Muscle layer of colon (tissue), 2 donors: ENCODE data around the gene SNRPA1.

ENCODE experiments used
- H3K27ac ChIP-seq: one replicate; pipeline ENCODE4 v1.7.0; 2013; ENCODE audit warnings: low read depth, mild to moderate bottlenecking, low read length, moderate library complexity
- H3K27me3 ChIP-seq, 2 donors: one replicate each; pipeline ENCODE4 v1.7.0; 2013; ENCODE audit warnings: low read length in 2 of 2, mild to moderate bottlenecking in 2 of 2; ENCODE audit not compliant: insufficient read depth in 2 of 2, control insufficient read depth in 1 of 2
- H3K36me3 ChIP-seq: one replicate; pipeline ENCODE4 v1.7.0; 2013; ENCODE audit warnings: mild to moderate bottlenecking, low read length; ENCODE audit not compliant: insufficient read depth
- H3K4me1 ChIP-seq: one replicate; pipeline ENCODE4 v1.7.0; 2013; ENCODE audit warnings: mild to moderate bottlenecking, low read length; ENCODE audit not compliant: insufficient read depth
- H3K4me3 ChIP-seq, 2 donors: one replicate each; pipeline ENCODE4 v1.7.0; 2013; ENCODE audit warnings: low read length in 2 of 2, low read depth in 1 of 2, mild to moderate bottlenecking in 1 of 2, moderate library complexity in 1 of 2
- H3K9ac ChIP-seq: one replicate; pipeline ENCODE4 v1.7.0; 2013; ENCODE audit warnings: low read length
- H3K9me3 ChIP-seq: one replicate; pipeline ENCODE4 v1.7.0; 2013; ENCODE audit warnings: mild to moderate bottlenecking, low read length
- donor health status: abdominal sarcoma.
- donor health status: Adenocarcinoma of cecum.

Gene SNRPA1

DNA sequence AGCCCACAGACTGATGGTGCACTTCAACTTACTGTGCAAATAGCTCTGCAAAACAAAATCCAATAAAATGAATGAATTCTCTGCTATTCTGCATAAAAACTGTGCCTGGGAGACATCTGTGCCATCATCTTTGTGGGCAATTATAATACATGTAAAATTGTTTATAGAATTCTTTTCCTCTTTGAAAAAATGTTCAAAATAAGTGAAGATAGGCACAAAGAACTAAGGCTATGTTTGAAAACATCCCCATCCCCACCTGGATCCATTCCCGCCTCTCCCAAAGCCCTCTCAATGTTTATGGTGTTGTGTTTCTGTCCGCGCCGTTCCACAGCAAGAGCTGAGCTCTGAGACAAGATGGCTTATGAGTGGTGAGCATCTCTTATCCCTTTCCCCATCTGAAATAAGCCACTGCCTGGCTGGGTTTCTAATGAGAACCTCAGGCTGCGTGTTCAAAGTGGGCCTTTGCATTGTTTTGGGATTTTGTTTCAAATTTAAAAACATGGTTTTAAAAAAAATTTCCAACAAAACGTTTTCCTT is 22.4 kb upstream of the SNRPA1 start:
- no peaks in the 10 kb centered on the region for H3K4me1 ChIP-seq

DNA sequence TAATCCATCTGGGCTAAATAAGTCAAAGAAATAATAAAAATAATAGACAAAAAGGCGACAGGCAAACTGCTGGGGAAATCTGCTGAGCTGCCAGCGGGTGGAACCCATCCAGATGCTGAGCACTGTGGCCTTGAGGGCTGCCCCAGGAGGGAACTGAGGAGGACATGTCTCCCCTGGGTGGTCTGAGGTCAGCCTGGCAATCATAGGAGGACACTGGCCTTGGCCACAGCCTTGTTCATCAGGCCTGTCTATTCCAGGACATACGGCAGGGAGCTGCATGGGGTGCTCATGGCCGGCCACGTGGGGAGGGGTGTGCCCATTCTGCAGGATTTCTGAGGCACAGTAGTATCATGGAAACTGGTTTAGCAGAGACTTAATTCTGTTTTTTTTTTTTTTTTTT is 21.5 kb upstream of the SNRPA1 start:
- Histone ChIP-seq H3K27me3 (peaks cover 0 to 11% of the 10 kb centered on the region in 2 donors), H3K36me3 (no peaks in the 10 kb centered on the region), H3K9ac (no peak overlapping the region), H3K4me3 (no peak overlapping the region), H3K27ac (no peak overlapping the region), H3K4me1 (no peaks in the 10 kb centered on the region), H3K9me3 (no peaks in the 10 kb centered on the region)

More for the DNA sequence above, 22.4 kb upstream of the SNRPA1 start:
- no peaks in the 10 kb centered on the region for H3K9me3 ChIP-seq
- no peak overlapping the region for H3K4me3 ChIP-seq
- H3K36me3 ChIP-seq = no peaks in the 10 kb centered on the region
- peaks cover 0 to 11% of the 10 kb centered on the region in 2 donors for H3K27me3 ChIP-seq
- H3K9ac ChIP-seq = no peak overlapping the region
- H3K27ac ChIP-seq = no peak overlapping the region

DNA sequence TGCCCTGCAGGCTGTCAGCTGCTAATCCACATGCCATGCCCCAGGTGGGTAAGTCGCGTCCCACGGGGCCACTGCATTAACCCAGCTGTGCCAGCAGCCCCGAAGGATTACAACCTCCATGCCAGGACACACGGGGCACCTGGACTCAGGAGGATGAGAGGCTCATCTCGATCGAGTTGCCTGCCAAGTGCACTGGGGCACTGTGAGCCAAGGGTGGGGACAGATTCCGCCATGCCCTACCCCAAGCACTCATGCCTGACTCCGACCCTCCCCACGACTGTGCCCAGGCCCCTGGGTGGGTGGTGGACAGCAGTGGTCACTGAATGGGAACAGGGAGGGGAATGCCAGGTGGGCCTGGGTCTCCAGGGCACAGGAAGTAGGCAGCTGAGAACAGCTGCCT is 20.7 kb upstream of the SNRPA1 start:
- Histone ChIP-seq H3K27me3 (peaks cover 0 to 6% of the 10 kb centered on the region in 2 donors), H3K9ac (no peak overlapping the region), H3K4me1 (no peaks in the 10 kb centered on the region), H3K4me3 (no peak overlapping the region), H3K36me3 (no peaks in the 10 kb centered on the region), H3K9me3 (no peaks in the 10 kb centered on the region), H3K27ac (no peak overlapping the region)

DNA sequence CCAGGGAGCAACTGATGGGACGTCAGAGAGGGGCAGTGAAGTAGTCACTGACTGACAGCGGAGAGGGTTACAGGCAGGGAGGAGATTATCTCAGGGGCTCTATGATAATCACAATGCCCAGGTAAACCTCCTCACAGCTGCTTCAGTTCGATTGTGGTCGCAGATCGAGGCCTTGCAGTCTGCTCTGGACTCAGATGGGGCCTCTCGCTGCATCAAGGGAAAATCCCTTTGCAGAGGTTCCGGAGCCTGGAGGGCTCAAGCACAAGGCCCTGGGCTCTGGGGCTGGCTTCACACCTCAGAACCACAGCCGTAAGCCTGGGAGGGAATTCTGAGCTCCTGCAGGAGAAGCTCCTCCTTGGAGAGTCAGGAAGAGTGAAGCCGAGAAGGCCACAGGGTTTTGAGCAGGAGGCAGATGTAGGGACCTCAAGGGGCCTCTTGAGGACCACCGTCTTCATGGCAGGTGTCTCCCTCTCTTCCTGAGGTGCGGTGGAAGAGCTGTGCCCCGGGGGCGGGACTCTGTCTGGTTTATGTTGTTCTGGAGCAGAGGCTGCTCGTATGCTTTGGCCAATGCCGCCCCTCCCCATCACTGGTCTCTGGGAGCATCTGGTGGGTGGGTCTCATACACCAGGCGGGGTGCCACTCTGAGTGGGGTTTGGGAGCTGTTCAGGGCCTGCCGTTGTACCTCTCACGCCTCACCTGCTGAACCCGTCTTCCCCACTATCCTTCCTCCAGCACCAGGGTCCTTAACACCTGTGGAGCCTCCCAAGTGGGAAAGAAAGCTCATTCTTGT is 19.5 kb upstream of the SNRPA1 start:
- Histone ChIP-seq H3K27me3 (no peaks in the 10 kb centered on the region), H3K9ac (no peak overlapping the region), H3K9me3 (no peaks in the 10 kb centered on the region), H3K27ac (no peak overlapping the region), H3K4me3 (no peak overlapping the region), H3K36me3 (no peaks in the 10 kb centered on the region), H3K4me1 (no peaks in the 10 kb centered on the region)

DNA sequence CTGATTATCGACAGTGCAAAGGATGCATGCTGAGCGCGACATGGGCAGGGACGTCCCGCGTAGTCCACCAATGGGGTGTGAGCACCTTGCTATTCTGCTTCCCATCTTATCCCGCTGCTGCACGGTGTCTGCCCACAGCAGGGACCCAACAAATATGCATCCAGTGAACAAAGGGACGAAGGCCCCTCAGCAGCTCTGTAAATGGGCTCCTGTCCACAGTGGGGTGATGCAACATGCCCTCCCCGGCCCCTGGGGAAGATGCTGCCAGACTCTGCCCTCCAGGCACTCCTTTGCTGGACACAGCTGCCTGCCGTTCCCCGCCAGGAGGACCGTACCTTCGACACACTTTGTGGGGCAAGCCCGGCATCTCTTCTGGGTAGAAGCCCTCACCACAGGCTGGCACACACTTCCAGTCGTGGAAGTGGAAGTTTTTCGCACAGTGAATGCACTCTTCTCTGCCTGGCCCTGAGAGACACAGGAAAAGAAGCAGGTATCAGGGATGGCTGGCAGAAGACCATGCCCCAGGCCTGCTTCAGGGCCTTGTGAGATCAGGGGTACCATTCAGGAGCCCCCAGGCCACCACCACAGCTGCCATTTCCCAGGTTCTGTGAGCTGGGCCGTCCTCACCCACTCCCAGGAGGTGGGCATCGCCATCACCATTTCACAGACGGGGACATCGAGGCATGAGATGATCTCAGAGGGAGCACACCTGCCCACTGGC is 18.2 kb upstream of the SNRPA1 start:
- Histone ChIP-seq H3K9ac (no peak overlapping the region), H3K27me3 (no peaks in the 10 kb centered on the region), H3K4me3 (no peak overlapping the region), H3K9me3 (no peaks in the 10 kb centered on the region), H3K36me3 (no peaks in the 10 kb centered on the region), H3K4me1 (no peaks in the 10 kb centered on the region), H3K27ac (no peak overlapping the region)

DNA sequence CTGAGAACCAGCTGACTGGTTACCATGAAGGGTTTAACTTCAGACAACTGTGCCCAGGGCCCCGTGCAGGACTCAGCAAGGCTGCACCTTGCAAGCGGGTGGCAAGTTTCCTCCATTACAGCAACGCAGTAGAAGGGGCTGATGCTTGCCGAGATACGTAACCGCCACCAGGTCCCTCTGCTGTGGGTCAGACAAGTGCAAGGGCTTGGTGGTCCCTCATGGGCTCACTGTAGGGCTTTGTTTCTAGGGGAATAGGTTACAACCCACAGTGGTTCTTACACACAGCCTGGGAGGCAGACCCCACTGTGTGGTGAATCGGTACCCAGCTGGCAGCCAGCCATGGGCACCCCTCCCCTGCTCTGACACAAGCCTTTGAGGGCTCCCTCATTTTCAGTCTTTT is 15.5 kb upstream of the SNRPA1 start:
- H3K4me3 ChIP-seq = no peak overlapping the region
- H3K9me3 ChIP-seq = no peaks in the 10 kb centered on the region
- no peak overlapping the region for H3K9ac ChIP-seq
- H3K27me3 ChIP-seq = no peaks in the 10 kb centered on the region
- no peaks in the 10 kb centered on the region for H3K36me3 ChIP-seq
- no peak overlapping the region for H3K27ac ChIP-seq
- no peaks in the 10 kb centered on the region for H3K4me1 ChIP-seq

DNA sequence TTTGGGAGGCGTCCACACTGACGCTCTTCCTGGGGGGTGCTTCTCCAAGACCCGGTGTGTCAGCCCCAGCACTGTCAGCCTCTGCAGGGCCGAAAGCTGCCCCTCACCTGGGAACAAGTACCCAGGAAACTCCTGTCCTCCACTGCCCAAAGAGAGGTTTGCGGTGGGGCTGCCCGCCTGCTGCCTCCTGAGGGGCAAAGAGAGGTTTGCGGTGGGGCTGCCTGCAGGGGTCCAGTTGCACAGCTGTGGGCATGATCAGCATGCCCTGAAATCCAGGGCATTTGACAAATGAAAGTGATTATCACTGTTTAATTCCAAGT is 15.1 kb upstream of the SNRPA1 start:
- no peak overlapping the region for H3K9ac ChIP-seq
- H3K27ac ChIP-seq = no peak overlapping the region
- H3K36me3 ChIP-seq = no peaks in the 10 kb centered on the region

DNA sequence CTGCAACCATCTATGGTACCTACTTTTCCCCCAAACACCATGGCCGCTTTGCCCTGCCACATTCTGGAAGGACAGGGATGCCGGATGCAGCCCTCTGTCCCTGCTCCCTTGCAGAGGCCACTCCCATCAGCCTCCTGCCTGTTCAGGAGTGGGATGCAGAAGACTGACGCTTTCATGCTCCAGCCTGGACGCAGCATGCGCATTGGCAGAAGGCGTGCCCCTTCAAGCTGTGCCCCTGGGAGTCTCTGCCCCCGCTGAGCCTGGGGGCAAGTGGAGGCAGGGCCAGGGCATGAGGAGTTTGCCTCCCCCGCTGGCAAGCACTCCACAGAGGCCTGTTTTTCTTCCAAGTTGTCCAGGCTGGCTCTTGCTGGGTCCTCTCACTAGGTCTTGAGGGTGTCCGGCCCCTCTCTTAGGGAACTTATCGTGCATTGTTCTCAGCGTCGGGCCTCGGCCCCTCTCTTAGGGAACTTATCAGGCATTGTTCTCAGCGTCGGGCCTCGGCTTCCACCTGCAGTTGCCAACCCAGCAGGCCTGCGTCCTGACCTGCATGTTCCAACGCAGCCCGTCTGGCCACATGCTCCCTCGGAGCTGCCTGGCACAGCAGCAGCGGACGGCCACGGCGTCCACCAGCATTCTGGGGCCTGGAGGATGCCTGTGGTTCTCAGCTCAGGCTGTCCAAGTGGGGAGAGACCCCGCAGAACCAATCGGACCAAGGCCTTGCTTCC is 14.6 kb upstream of the SNRPA1 start:
- no peaks in the 10 kb centered on the region for H3K9me3 ChIP-seq
- H3K36me3 ChIP-seq = no peaks in the 10 kb centered on the region
- H3K27ac ChIP-seq = no peak overlapping the region
- no peak overlapping the region for H3K9ac ChIP-seq
- H3K4me1 ChIP-seq = no peaks in the 10 kb centered on the region
- H3K27me3 ChIP-seq = no peaks in the 10 kb centered on the region
- H3K4me3 ChIP-seq = no peak overlapping the region

More for the DNA sequence above, 15.1 kb upstream of the SNRPA1 start:
- H3K4me1 ChIP-seq = no peaks in the 10 kb centered on the region
- no peaks in the 10 kb centered on the region for H3K27me3 ChIP-seq
- H3K4me3 ChIP-seq = no peak overlapping the region
- H3K9me3 ChIP-seq = no peaks in the 10 kb centered on the region

DNA sequence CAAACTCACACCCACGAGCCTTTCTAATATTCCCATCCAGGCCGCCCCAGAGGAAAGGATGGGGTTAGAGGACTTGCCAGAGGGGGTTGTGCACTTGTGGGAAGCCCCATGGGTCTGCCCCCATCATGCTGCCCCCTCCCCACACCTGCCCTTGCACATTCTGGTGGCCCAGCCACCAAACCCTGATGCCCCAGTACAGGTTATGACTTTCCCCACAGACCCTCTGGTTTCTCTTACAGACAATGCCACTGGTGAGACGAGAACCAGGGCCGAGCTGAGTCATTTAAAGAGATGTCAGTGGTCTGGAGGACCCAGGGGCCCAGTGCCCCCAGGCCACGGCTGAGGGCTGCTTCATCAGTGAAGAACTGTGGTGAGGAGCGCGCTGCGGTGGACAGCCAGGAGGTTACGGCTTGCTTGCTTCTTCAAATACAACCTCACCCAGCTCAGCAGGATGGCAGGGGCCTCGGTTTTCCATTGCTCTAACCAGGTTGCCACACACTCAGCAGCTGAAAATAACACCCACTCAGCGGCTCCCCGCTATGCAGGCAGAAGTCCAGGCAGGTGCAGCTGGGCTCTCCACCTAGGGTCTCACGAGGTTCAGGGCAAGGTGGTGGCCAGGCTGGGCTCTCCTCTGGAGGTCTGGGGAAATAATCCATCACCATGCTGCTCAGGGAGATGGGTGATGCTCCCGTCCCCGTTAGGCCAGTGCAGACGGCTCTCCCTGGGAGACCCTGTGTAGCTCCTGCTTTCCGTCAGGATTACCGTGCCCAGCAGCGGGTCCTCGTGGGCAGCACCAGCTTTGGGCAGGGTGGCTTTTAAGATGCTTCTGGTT is 13.8 kb upstream of the SNRPA1 start:
- Histone ChIP-seq H3K9me3 (no peaks in the 10 kb centered on the region), H3K9ac (no peak overlapping the region), H3K27ac (no peak overlapping the region), H3K4me3 (no peak overlapping the region), H3K36me3 (no peaks in the 10 kb centered on the region), H3K4me1 (no peaks in the 10 kb centered on the region), H3K27me3 (no peaks in the 10 kb centered on the region)

DNA sequence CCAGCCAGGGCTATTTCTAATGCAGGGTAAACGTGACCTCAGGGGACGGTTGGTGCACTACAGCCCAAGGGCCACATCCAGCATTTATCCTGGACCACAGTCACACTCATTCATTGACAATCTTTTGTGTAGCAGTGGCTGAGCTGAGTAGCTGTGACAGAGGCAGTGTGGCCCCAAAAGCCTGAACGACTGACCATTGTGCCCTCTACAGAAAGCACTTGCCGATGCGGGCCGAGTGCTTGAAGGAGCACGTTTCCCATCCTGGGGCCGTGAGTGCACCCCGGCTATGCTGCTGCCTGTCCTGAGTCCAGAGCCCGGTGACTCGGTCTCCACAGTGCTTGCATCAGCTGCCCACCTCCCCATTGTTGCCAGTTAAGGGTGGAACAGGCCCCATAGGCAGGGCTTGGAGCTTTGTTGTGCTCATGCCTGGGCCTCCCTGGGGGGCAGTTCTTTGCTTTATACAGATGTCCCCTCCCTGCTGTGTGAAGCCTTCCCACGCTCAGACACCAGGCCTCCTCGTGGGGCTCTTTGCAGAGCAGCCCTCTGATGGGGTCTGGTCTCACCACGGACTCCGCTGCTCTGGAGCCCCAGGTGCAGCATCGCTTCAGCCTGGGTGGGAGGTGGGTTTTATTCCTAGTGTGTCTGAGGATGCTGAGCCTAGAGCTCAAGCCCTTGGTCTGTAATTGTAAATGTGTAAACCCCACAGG is 13.0 kb upstream of the SNRPA1 start:
- Histone ChIP-seq H3K4me3 (no peak overlapping the region), H3K27ac (no peak overlapping the region), H3K27me3 (no peaks in the 10 kb centered on the region), H3K4me1 (no peaks in the 10 kb centered on the region), H3K36me3 (no peaks in the 10 kb centered on the region), H3K9me3 (no peaks in the 10 kb centered on the region), H3K9ac (no peak overlapping the region)
